ENCODE results near the gene TAX1BP1.

The TAX1BP1 gene

DNA sequence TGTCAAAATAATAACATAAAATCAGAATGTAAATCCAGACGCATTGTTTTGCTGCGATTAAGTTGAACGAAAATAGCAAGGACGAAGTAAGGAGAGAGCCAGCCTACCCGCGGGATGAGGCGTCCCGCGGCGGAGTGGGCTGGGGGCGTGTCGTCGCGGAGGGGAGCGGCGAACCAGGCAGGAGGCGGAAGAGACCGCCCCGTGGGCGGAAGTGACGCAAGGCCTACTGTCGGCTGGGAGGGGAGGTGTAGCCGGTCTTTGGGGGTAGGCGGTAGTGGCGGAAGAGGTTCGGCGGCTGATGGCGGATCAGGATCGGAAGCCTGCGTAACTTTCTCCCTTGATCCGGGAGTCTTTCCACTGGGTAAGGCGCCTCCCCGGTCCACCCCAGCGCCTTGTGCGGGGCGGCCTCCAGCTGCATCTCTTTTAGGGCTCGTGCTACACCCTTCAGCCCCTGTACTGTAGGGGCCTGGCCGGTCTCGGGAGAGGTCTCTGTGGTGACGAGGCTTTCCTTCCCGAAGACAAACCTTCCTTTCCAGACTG, at the start of gene TAX1BP1:
TAX1BP1 (plus strand) TSS at position 254 of the 540 bp plus-strand sequence. CDS start 8,363 bp downstream, outside the sequence.
- TF ChIP-seq GATA3 (IDR thresholded peaks at IDR 0.05; ENCODE audit: low read depth, low read length) (no peak), GATA2 (IDR thresholded peaks at IDR 0.05; ENCODE audit: low read depth, low read length) (0 out of 2 replicates have a peak, but pooled peaks have one; percentile 3)

DNA sequence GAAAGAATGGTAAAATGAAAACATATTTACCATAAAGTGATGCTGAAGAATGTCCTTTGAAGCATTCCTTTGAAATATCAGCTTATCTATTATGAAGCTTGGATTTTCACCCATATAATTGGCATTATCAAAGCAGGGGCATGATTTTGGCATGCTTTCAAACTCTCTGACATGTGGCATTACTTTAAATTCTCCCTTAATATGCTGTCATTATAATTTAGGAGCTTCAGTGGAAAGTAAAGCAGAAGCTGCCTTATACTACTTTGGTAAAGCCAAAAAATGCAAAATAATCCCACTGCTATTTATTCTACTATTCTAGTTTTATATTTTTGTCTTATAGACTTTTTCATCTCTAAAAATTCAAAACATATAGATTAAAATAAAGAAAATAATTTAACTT, 49.3 kb upstream of the TAX1BP1 start:
- no peak for TF ChIP-seq GATA3 (IDR thresholded peaks at IDR 0.05; ENCODE audit: low read depth, low read length)
- TF ChIP-seq GATA2 (IDR thresholded peaks at IDR 0.05; ENCODE audit: low read depth, low read length), result no peak

DNA sequence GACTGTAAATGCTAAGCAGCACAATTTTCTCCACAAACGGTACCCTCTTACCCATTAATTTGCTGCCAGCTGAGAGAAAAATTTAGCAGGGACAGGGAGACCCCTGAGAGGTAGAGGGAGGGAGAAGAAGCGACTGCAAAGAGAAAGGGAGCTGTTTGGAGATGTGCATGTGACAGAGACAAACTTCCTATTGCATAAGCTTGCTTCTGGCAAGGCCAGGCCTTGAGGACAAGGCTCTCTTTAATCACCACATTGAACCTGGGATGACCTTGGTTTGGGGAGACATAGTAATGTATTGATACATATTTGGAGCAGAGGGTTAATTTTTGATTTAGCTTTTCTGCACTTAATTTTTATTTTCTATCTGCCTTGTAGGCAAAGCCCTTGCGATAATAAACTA, 46.2 kb upstream of the TAX1BP1 start:
- TF ChIP-seq GATA2 (IDR thresholded peaks at IDR 0.05; ENCODE audit: low read depth, low read length) (no peak), GATA3 (IDR thresholded peaks at IDR 0.05; ENCODE audit: low read depth, low read length) (no peak)

DNA sequence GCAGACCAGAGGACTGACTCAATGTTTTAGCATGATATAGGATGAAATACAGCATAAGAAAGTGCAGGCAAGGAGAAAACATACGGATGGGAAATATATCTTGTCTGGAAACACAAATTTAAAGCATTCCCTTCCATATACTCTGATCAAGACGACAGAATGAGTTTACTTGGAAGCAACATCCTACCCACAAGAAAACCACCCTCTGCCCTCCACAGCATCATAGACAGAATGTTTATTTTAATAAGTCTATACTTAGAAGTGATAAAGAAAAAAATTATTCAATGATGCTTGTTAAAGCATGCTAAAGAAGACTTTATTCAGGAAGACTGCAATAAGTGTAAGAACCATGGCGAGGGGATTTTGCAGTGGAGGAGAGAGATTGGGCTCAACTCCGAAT, 44.9 kb upstream of the TAX1BP1 start:
- TF ChIP-seq GATA2 (IDR thresholded peaks at IDR 0.05; ENCODE audit: low read depth, low read length) (no peak), GATA3 (IDR thresholded peaks at IDR 0.05; ENCODE audit: low read depth, low read length) (no peak)

DNA sequence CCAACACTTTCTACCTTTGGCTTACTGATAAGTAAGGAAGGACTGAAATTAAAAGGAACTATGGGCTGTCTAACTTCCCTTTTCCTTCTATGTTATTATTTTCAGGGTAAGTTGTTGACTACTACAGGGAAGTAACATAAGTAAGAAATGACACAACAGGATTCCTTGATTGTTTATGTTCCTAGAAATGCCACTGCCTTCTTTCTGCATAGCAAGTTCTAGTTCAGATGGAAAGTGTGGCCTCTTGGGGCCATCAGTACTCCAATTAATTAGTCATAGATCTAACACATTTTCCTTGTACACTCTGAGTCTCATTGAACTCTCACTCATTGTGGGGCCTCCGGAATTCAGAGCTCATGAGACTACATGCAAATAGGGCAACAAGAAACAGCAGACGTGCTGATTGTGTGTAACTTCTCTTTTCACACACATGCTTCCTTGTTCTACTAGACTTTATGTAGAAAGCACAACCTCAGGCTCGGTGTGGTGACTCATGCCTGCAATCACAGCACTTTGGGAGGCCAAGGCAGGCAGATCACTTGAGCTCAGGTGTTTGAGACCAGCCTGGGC, 42.0 kb upstream of the TAX1BP1 start:
- TF ChIP-seq GATA3 (IDR thresholded peaks at IDR 0.05; ENCODE audit: low read depth, low read length) (no peak), GATA2 (IDR thresholded peaks at IDR 0.05; ENCODE audit: low read depth, low read length) (no peak)

DNA sequence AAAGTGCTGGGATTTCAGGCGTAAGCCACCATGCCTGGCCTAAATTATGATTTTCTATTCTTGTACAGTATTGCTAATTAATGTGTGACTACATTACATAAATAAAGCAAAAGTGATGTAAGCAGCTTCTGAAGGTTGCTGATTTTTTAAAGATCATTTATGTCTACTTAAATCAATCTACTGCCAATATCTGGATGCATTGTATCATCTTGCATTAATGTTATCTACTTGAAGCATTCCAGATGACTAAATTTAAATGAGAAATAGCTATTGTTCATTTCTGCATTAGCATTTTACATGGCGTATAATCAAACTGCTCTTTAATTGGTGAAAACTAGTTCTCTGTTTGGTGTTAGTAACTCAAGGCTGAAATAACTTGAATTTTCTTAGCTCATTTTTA, 40.2 kb upstream of the TAX1BP1 start:
- no peak for TF ChIP-seq GATA2 (IDR thresholded peaks at IDR 0.05; ENCODE audit: low read depth, low read length)
- no peak for TF ChIP-seq GATA3 (IDR thresholded peaks at IDR 0.05; ENCODE audit: low read depth, low read length)

DNA sequence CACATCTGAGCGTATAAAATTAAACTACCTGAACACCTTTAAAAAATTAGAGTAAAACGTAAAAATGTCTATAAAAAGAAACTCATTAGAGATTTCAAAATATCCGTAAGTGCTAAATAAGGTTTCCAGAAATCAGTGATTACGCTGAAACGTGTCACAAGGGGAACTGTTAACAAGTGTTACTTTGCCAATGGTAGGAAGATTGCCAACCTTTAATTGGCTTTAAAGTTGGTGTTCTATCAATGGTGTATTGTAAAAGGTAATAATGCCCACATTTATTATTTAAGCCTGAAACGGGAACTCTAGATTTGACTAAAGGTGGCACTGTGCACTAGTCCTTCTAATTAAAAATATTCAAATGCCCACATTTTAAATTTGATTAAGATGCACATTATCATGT, 39.5 kb upstream of the TAX1BP1 start:
- TF ChIP-seq GATA2 (IDR thresholded peaks at IDR 0.05; ENCODE audit: low read depth, low read length) (no peak), GATA3 (IDR thresholded peaks at IDR 0.05; ENCODE audit: low read depth, low read length) (no peak)

DNA sequence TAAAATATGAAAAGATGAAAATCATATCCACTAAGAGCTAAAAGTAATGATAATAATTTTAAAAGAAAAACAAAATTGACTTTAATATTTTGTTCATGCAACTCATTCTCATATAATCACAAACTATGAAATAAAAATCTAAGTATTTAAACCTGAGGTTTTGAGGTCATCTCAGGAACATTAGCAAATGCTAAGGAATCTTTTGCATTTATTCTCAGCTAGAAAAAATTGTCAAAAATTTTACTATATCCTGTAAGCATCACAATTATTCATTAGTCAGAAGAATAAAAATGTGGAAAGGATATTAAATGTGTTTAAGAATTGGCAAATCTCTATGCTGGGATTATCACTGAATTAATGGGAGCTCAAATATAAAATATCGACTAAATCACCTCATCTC, 36.8 kb upstream of the TAX1BP1 start:
- no peak for TF ChIP-seq GATA3 (IDR thresholded peaks at IDR 0.05; ENCODE audit: low read depth, low read length)
- TF ChIP-seq GATA2 (IDR thresholded peaks at IDR 0.05; ENCODE audit: low read depth, low read length), result no peak

DNA sequence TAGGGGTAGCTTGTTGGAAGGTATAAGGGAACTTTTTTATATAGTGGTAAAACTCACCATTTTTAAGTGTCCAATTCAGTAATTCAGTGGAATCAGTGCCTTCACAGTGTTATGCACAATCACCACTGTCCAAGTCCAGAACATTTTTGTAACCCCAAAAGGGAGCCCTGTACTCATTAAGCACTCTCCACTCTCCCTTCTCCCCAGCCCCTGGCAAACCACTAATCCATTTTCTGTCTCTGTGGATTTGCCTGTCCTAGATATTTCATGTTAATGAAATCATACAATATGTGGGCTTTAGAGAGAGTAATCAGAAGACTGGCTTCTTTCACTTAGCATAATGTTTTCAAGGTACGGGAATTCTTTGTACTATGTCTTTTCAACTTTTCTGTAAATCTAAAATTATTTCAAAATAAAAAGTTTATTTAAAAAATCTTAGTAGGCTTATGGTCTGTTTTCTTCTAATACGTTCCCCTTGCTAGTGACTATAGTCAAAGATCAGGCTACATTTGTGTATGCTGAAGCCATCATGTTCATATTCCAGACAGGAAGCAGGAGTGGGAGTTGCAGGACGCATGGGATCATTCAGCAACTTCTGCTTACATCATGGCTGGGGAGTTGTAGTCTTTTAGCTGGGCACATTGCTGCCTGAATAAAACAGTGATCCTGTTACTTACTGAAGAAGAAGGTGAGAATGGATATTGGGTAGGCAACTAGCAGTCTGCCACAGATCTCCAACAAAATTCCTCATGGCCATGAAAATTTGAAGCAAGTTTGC, 35.4 kb upstream of the TAX1BP1 start:
- TF ChIP-seq GATA3 (IDR thresholded peaks at IDR 0.05; ENCODE audit: low read depth, low read length), result no peak
- no peak for TF ChIP-seq GATA2 (IDR thresholded peaks at IDR 0.05; ENCODE audit: low read depth, low read length)

DNA sequence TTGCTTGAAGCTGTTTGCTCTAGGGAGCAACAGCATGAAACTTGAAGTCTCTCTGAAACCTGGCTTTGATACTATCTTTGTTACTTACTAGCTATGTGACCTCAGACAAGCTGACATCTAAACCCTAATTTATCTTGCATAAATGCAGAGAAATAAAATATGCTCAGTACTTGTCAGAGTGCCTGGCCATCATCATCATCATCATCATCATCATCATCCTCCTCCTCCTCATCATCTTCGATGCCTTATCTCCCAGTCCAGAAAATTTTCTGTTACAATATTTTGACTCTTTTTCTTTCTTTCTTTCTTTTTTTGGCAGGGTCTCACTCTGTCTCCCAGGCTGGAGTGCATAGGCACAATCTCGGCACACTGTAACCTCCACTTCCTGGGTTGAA, 34.8 kb upstream of the TAX1BP1 start:
- TF ChIP-seq GATA2 (IDR thresholded peaks at IDR 0.05; ENCODE audit: low read depth, low read length), result no peak
- TF ChIP-seq GATA3 (IDR thresholded peaks at IDR 0.05; ENCODE audit: low read depth, low read length), result no peak

DNA sequence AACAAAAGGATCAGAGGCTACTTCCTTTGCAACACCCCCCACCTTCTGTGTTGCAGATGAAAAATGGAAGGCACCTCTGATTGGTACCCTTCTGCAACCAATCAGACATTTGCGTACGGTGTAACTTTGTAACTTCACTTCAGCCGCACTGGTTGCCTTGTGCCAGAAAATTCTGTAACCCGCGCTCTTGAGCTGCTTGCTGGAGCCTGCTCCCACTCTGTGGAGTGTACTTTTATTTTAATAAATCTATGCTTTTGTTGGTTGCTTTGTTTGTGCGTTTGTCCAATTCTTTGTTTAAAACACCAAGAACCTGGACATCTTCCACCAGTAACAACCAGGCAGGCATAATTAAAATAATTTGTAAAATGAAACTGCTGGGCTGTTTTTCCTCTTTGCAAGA, 31.5 kb upstream of the TAX1BP1 start:
- TF ChIP-seq GATA2 (IDR thresholded peaks at IDR 0.05; ENCODE audit: low read depth, low read length) (no peak), GATA3 (IDR thresholded peaks at IDR 0.05; ENCODE audit: low read depth, low read length) (no peak)

DNA sequence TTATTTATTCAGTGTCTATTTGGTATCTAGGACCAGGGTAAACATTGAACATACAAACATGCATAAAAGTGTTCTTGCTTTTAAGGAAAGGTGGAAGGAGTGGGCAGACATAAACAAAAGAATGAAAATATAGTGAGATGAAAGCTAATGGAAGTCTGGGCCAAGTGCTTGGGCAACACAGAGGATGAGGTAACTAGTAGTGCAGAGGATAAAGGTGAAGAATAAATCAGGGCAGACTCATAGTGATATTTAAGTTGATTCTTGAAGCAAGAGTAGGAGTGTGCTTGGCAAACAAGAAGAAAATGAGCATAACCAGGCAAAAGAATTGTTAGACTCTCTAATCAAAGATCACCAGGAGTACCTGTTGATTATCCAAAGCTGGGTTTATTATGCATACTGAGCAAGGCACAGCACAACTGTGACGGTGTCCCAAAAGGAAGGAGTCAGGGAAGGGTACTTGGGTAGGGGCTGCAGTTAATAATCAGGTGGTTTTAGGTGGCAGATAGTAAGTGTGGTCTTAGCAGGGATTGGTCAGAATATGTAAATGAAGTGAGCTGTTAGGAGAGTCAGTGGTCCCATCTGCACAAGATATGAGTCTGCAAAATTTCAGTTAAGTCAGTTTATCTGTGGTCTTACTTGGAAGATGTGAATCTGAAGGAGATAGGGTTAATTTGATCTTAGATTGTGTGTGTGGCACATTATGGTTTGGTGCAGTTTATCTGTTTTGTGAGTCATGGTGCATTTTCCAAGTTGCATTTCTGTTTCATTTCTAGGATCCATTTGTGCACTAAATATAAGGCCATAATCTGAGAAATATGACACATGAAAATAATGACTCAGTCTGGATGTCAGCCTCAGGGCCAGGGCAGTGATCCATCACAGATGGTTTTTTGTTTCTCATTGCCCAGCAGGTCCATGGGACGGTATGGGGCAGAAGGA, 30.6 kb upstream of the TAX1BP1 start:
- TF ChIP-seq GATA2 (IDR thresholded peaks at IDR 0.05; ENCODE audit: low read depth, low read length) (peak; percentile 24; the same call in 1 of the 2 replicates), GATA3 (IDR thresholded peaks at IDR 0.05; ENCODE audit: low read depth, low read length) (peak; percentile 51; the same call in 1 of the 2 replicates)

DNA sequence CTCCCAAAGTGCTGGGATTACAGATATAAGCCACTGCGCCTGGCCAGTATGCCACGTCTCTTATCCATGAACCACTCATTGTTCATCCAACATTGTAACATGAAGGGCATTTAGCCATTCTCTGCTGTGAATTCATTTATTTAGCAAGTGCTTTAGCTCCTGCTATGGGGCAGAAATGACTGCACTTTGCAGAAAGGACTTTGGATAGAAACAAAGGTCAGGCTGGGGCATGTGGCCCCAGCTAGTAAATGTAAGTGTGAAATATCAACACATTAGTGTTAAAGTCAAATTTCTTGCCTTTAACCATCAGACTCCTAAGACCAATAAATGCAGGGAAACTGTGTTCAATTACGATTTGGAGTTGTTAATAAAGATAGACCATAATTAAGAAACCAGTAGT, 27.7 kb upstream of the TAX1BP1 start:
- no peak for TF ChIP-seq GATA2 (IDR thresholded peaks at IDR 0.05; ENCODE audit: low read depth, low read length)
- no peak for TF ChIP-seq GATA3 (IDR thresholded peaks at IDR 0.05; ENCODE audit: low read depth, low read length)

Measured in SH-SY5Y (cell line).